Stimulated activated CD4-positive, alpha-beta T cell treated with anti-CD3 and anti-CD28 coated beads, Interleukin-4, amount 100 ng/mL, for 24 hours (primary cell): ENCODE data around the gene FANCG.

Experiments used
- DNase-seq: peaks from one replicate; pipeline ENCODE4 v3.0.0-alpha.2; 2020

Gene FANCG

GRCh38 chr9:35057271-35057620 is 22.5 kb downstream of the FANCG start:
- no peak for DNase-seq

GRCh38 chr9:35056571-35057270 is 23.0 kb downstream of the FANCG start:
- no peak for DNase-seq

GRCh38 chr9:35054871-35055644 is 24.7 kb downstream of the FANCG start:
- no peak for DNase-seq

GRCh38 chr9:35054185-35054835 is 25.4 kb downstream of the FANCG start:
- DNase-seq = no peak

GRCh38 chr9:35051069-35051967 is 28.4 kb downstream of the FANCG start:
- peak; percentile 58 for DNase-seq

- no peak for DNase-seq
Measured at GRCh38 chr9:35048511-35048910, 31.2 kb downstream of the FANCG start.

- DNase-seq = no peak
Measured at GRCh38 chr9:35044071-35044470, 35.7 kb downstream of the FANCG start.

- DNase-seq = no peak
Measured at GRCh38 chr9:35042891-35043545, 36.7 kb downstream of the FANCG start.

GRCh38 chr9:35042081-35042604 is 37.6 kb downstream of the FANCG start:
- DNase-seq = no peak

- DNase-seq = peak; percentile 45
Measured at GRCh38 chr9:35035851-35036701, 43.7 kb downstream of the FANCG start.

- DNase-seq = no peak
Measured at GRCh38 chr9:35033101-35033500, 46.6 kb downstream of the FANCG start.

GRCh38 chr9:35029852-35030251 is 49.9 kb downstream of the FANCG start:
- no peak for DNase-seq

- DNase-seq = no peak
Measured at GRCh38 chr9:35029241-35029640, 50.5 kb downstream of the FANCG start.

- DNase-seq = no peak
Measured at GRCh38 chr9:35028341-35028740, 51.4 kb downstream of the FANCG start.

GRCh38 chr9:35027860-35028259 is 51.9 kb downstream of the FANCG start:
- DNase-seq = no peak

- DNase-seq = no peak
Measured at GRCh38 chr9:35027374-35027773, 52.4 kb downstream of the FANCG start.

GRCh38 chr9:35026671-35027070 is 53.1 kb downstream of the FANCG start:
- no peak for DNase-seq
